Hematopoietic multipotent progenitor cell (in vitro differentiated cells): ENCODE results near the gene GOLGA6L9. TPM values are rescaled to one million over a fixed set of nuclear protein-coding genes. Genes with fewer than 3 reads are reported as not detected.
"Not testable (repeated sequence)": the region's sequence is repeated elsewhere in the genome, so short reads cannot be mapped to it uniquely, and the experiment has no call there.

Source experiments
- DNase-seq, 3 donors: peaks; one replicate each; pipeline ENCODE4 v3.0.0-alpha.2; 2011 to 2015; ENCODE audit warnings: low read depth in 2 of 3, low spot score in 2 of 3
- small RNA-seq: library from RNA; depleted of rRNA; stranded (forward); fragments of <200 nt; gene quantifications from one replicate; pipeline ENCODE3, GENCODE V24; 2012
- total RNA-seq: library from RNA; depleted of rRNA; stranded (reverse); fragments of >200 nt; gene quantifications from one replicate; pipeline ENCODE4 v1.2.3, GENCODE V29; 2012

The GOLGA6L9 gene
- total RNA-seq, 1 donor, result 1.3 TPM

- not testable (repeated sequence) for DNase-seq
Measured at GRCh38 chr15:82465629-82466028, 36.0 kb downstream of the GOLGA6L9 start.

- DNase-seq, result not testable (repeated sequence)
Measured at GRCh38 chr15:82468205-82468604, 38.6 kb downstream of the GOLGA6L9 start.

GRCh38 chr15:82469381-82469780, 39.8 kb downstream of the GOLGA6L9 start:
- not testable (repeated sequence) for DNase-seq

DNA sequence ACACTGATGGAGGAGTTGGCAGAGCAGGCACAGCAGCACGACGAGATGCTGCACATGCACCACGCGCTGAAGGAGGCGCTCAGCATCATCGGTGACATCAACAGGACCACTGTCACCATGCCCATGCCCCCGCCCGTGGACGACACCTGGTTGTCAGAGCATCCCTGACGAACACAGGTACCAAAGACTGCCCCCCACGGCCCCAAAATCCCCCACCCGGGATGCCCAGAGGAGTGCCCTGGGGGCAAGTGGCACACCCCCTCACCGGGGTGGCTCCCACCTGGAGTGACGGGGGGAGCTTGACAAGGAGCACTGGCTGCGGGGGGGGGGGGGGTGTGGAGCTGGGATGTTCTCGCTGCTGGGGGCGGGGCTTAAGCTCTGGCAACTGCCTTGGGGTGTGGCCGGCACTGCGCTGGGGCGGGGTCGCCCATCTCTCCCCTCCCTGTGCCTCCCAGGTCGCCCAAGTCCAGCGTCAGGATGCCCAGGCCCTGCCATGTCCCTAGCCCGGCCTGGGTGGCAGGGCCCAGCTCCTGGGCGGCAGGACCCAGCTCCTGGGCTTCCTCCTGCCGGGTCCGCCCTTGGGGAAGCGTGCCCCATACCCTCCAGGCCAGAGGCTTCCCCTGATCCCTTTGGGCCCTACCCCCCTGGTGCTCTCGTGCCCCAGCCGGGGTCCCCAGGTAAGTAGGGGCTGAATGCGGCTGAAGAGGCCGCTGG, 42.8 kb downstream of the GOLGA6L9 start:
- not testable (repeated sequence) for DNase-seq

- not testable (repeated sequence) for DNase-seq
Measured at GRCh38 chr15:82474596-82475325, 45.1 kb downstream of the GOLGA6L9 start.

GRCh38 chr15:82475345-82475967, 45.8 kb downstream of the GOLGA6L9 start:
- not testable (repeated sequence) for DNase-seq

- DNase-seq, result not testable (repeated sequence)
Measured at GRCh38 chr15:82476697-82477342, 47.2 kb downstream of the GOLGA6L9 start.

DNA sequence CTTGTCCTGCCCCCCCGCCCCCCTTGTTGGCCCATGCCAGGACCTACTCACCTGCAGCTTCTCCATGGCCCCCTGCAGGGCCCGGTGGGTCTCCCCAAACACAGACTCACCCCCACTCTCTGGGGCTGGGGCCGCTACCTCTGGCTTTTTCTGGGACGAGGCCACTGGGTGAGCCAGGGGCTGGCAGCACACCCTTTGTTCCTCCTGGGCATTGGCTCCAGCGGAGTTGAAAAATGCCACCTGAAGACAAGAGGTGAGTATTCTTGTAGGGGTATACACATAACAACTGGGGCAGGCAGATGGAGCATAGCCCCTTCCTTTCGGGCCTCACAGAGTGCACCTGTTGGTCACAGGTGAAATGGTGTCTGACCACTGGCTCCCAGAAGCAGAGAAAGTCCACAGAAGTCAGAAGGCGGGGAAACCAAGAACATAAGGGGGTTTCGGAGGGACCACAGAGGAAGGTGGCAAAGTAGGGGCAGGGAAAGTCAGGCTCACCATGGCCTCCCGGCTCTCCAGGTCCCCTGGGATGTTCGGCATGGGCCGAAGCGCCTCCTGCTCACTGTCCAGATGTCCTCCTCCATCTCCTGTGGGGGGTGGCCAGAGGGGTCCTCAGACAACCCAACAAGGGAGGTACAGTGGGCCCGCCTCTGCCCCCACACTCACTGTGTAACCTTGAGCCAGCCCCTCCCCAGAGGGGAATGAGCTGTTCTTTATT, 47.9 kb downstream of the GOLGA6L9 start:
- DNase-seq, result not testable (repeated sequence)

Small RNA genes within 50 kb of the gene (small RNA-seq; reads per million reads assigned to genes)
- gene AC245033.3, result not detected

Other genes starting within 250 kb of the GOLGA6L9 start
- gene EFL1, start 167.1 kb upstream of the GOLGA6L9 start, total RNA-seq, result 17.2 TPM
- gene SAXO2, start 167.0 kb upstream of the GOLGA6L9 start, total RNA-seq, result under 0.01 TPM
- 0.54 TPM for gene GOLGA6L10, start 80.3 kb upstream of the GOLGA6L9 start, total RNA-seq
- gene RPS17, start 110.6 kb downstream of the GOLGA6L9 start, total RNA-seq, result 2,731 TPM
- 0.27 TPM for gene CPEB1, start 217.5 kb downstream of the GOLGA6L9 start, total RNA-seq